Measurements from ENCODE around the gene MTNR1B.

MTNR1B gene

GRCh38 chr11:92977401-92977800, 8.0 kb downstream of the MTNR1B start:
- no peak for DNase-seq
- no peak for TF ChIP-seq CTCF (IDR thresholded peaks at IDR 0.05; ENCODE audit: low read depth, low read length)
- H3K27ac ChIP-seq: no peak overlapping the region
- no peaks in the 10 kb centered on the region for H3K9me3 ChIP-seq (ENCODE audit: severe bottlenecking)
- no peaks in the 10 kb centered on the region for H3K27me3 ChIP-seq (ENCODE audit: insufficient read depth, low read depth, severe bottlenecking)
- H3K4me3 ChIP-seq (ENCODE audit: low read depth, low read length): no peak overlapping the region
- no peaks in the 10 kb centered on the region for H3K36me3 ChIP-seq

- DNase-seq: no peak
- no peak for TF ChIP-seq CTCF (IDR thresholded peaks at IDR 0.05; ENCODE audit: low read depth, low read length)
- H3K4me3 ChIP-seq (ENCODE audit: low read depth, low read length): no peak overlapping the region
- no peak overlapping the region for H3K27ac ChIP-seq
- no peaks in the 10 kb centered on the region for H3K9me3 ChIP-seq (ENCODE audit: severe bottlenecking)
- H3K27me3 ChIP-seq (ENCODE audit: insufficient read depth, low read depth, severe bottlenecking): no peaks in the 10 kb centered on the region
- no peaks in the 10 kb centered on the region for H3K36me3 ChIP-seq
Measured at GRCh38 chr11:92978271-92979111, 9.0 kb downstream of the MTNR1B start.

- no peaks in the 10 kb centered on the region for H3K9me3 ChIP-seq (ENCODE audit: severe bottlenecking)
- no peaks in the 10 kb centered on the region for H3K36me3 ChIP-seq
- DNase-seq: no peak
- no peak for TF ChIP-seq CTCF (IDR thresholded peaks at IDR 0.05; ENCODE audit: low read depth, low read length)
- no peak overlapping the region for H3K27ac ChIP-seq
- no peaks in the 10 kb centered on the region for H3K27me3 ChIP-seq (ENCODE audit: insufficient read depth, low read depth, severe bottlenecking)
- no peak overlapping the region for H3K4me3 ChIP-seq (ENCODE audit: low read depth, low read length)
Measured at GRCh38 chr11:92979176-92979575, 9.7 kb downstream of the MTNR1B start.

- H3K27me3 ChIP-seq (ENCODE audit: insufficient read depth, low read depth, severe bottlenecking): no peaks in the 10 kb centered on the region
- no peaks in the 10 kb centered on the region for H3K36me3 ChIP-seq
- TF ChIP-seq CTCF (IDR thresholded peaks at IDR 0.05; ENCODE audit: low read depth, low read length): no peak
- H3K4me3 ChIP-seq (ENCODE audit: low read depth, low read length): no peak overlapping the region
- H3K9me3 ChIP-seq (ENCODE audit: severe bottlenecking): no peaks in the 10 kb centered on the region
- H3K27ac ChIP-seq: no peak overlapping the region
- no peak for DNase-seq
Measured at GRCh38 chr11:92980312-92980711, 10.9 kb downstream of the MTNR1B start.

- no peak for DNase-seq
- H3K27me3 ChIP-seq (ENCODE audit: insufficient read depth, low read depth, severe bottlenecking): no peaks in the 10 kb centered on the region
- H3K4me3 ChIP-seq (ENCODE audit: low read depth, low read length): no peak overlapping the region
- H3K36me3 ChIP-seq: no peaks in the 10 kb centered on the region
- H3K9me3 ChIP-seq (ENCODE audit: severe bottlenecking): no peaks in the 10 kb centered on the region
- TF ChIP-seq CTCF (IDR thresholded peaks at IDR 0.05; ENCODE audit: low read depth, low read length): no peak
- H3K27ac ChIP-seq: no peak overlapping the region
Measured at GRCh38 chr11:92981508-92982043, 12.1 kb downstream of the MTNR1B start.
